Cardiac fibroblast (primary cell): Measurements from ENCODE around the gene HELB.
A peak's percentile ranks its signal among the peaks of the same experiment; 100 is the strongest.

ENCODE experiments used
- DNase-seq, 2 donors: peaks; one replicate each; pipeline versions ENCODE4 v3.0.0 to v3.0.0-alpha.2; 2010; ENCODE audit warnings: low read depth in 2 of 2
- H3K4me3 ChIP-seq, 2 donors: replicated peaks in 1 of 2; 1 replicate in 1 of 2; 2 replicates in 1 of 2; pipeline ENCODE4 v1.5.1; 2011; ENCODE audit warnings: low read depth in 2 of 2, low read length in 2 of 2, mild to moderate bottlenecking in 2 of 2, moderate library complexity in 1 of 2
- CTCF ChIP-seq: IDR thresholded peaks from one replicate; pipeline ENCODE4 v1.5.1; 2011; ENCODE audit warnings: low read depth, mild to moderate bottlenecking, low read length, inconsistent platforms

HELB gene

GRCh38 chr12:66331814-66332213, 29.5 kb downstream of the HELB start:
- no peak overlapping the region for H3K4me3 ChIP-seq
- peak in 1 of 2 donors; percentile 6 for DNase-seq
- no peak for TF ChIP-seq CTCF

DNA sequence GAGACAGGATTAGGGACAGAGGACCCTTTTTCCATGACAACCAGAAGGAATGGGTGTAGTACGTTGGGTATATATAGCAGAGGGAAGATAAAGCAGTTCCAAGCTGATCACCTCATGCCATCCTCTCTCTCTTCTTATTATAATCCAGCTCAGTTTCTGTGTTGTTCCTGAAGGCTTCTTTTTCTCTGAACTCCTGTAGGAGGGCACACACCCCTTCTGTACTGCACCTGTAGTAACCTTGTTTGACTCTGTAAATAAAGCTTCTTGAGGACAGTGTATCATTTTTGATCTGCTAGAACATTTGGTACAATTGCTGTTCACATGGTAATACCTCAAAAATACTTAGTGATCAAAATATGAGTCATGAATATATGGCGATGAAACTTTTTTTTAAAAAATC, 33.5 kb downstream of the HELB start:
- no peak for TF ChIP-seq CTCF
- DNase-seq: no peak
- H3K4me3 ChIP-seq: no peak overlapping the region

DNA sequence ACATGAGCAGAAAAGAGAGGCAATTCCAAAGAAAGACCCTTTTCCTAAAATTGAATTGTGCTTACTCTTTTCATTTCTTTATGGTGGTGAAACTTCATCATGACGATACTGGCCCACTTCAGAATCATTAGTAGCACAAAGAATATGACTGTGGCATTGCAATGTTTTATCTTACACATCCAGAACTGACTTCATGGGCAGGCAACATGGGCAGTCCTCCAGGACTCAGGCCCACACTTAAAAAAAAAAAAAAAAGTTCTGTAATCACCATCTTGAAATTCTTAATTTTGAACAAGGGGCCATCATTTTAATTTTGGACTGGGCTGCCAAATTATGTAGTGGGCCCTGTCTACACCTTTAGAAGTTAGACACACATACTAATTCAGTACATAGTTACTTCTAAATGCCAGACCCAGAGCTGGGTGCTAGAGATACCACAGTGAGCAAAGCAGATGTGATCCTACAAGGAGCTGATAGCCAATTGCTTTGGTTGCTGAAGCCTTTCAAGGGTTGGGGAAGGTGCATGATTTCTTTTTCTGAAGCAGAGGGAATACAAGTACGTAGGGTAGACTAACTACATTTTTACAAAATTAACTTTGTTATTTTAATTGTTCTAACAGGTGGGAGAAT, 35.2 kb downstream of the HELB start:
- DNase-seq: no peak
- no peak for TF ChIP-seq CTCF
- H3K4me3 ChIP-seq: no peak overlapping the region

DNA sequence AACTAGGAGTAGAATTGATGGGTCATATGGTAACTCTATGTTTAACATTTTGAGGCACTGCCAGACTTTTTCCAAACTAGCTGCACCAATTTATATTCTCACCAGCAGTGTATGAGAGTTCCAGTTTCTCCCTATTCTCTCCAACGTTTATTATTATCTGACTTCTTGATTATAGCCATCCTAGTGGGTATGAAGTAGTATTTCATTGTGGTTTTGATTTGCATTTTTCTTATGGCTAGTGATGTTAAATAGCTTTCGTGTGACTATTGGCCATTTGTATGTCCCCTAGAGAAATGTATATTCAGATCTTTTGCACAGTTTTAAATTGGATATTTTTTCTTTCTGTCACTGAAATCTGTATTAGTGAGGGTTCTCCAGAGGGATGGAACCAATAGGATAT, 37.8 kb downstream of the HELB start:
- DNase-seq: peak in 1 of 2 donors; percentile 20
- no peak overlapping the region for H3K4me3 ChIP-seq
- TF ChIP-seq CTCF: no peak

GRCh38 chr12:66341126-66341525, 38.8 kb downstream of the HELB start:
- DNase-seq: no peak
- no peak for TF ChIP-seq CTCF
- H3K4me3 ChIP-seq: no peak overlapping the region

GRCh38 chr12:66345212-66345611, 42.9 kb downstream of the HELB start:
- no peak for DNase-seq
- H3K4me3 ChIP-seq: no peak overlapping the region
- no peak for TF ChIP-seq CTCF

DNA sequence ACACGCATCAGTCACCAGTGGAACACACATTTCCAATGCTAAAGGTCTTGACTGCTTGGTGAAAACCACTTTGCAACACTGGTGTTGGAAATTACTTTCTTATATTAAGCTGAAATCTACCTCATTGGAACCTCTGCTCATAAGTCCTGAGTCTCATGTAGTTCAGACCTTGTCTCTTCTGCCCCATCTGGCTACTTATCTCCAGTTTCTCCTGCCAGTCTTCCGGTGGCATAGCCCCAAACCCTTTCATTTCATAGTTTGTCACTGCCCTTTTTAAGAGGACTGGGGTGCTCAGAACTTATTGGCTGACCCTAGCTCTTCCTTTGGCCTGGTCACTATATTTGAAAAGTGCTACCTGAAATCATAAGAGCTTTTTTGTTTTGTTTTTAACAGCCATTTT, 43.7 kb downstream of the HELB start:
- TF ChIP-seq CTCF: no peak
- no peak overlapping the region for H3K4me3 ChIP-seq
- DNase-seq: no peak
